Brain microvascular endothelial cell (primary cell): Measurements from ENCODE around the gene MOB3A.
"Not testable (repeated sequence)": the region's sequence is repeated elsewhere in the genome, so short reads cannot be mapped to it uniquely, and the experiment has no call there.

ENCODE experiments used
- DNase-seq: peaks from one replicate; pipeline ENCODE4 v3.0.0-alpha.2; 2020
- H3K27ac ChIP-seq: fragments of 250-450 bp; sonication (Bioruptor Pico); 2 replicates; pipeline ENCODE4 v1.5.1; 2020; ENCODE audit warnings: mild to moderate bottlenecking, moderate library complexity
- H3K27me3 ChIP-seq: fragments of 250-450 bp; sonication (Bioruptor Pico); replicated peaks from 2 replicates; pipeline ENCODE4 v1.5.1; 2020; ENCODE audit warnings: mild to moderate bottlenecking
- H3K36me3 ChIP-seq: fragments of 250-450 bp; sonication (Bioruptor Pico); replicated peaks from 2 replicates; pipeline ENCODE4 v1.5.1; 2020; ENCODE audit warnings: mild to moderate bottlenecking
- H3K4me3 ChIP-seq: 2 replicates; pipeline ENCODE4 v1.5.1; 2011; ENCODE audit warnings: low read depth, mild to moderate bottlenecking, control low read depth, low read length, moderate library complexity
- CTCF ChIP-seq: IDR thresholded peaks from 2 replicates; pipeline ENCODE4 v1.5.1; 2011; ENCODE audit warnings: low read depth, mild to moderate bottlenecking, moderate library complexity, low read length, control low read depth, inconsistent platforms; ENCODE audit errors: missing control alignments
- in situ Hi-C: cut with HindIII; loops from 2 replicates; pipeline ENCODE4 v1.10.0; 2017; ENCODE audit warnings: low sequenced_read_pairs, low pct_ligation_motif_present

The MOB3A gene

DNA sequence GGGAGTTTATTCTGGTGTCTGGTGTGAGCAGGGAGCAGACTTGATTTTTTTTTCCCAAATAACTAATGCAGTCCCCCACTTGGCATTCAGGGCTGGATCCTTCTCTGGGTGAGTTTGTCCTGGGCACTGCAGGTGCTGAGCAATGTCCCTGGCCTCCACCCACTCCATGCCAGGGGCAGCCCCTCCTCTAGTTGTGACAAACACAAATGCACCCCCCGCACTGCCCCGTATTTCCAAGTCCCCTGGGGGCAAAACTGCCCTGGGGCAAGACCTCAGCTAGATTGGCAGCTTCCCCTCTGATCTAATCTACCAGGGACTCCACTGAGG lies 6.4 kb downstream of the MOB3A start:
- DNase-seq: no peak
- in situ Hi-C loops: no loop called here
- no peak for TF ChIP-seq CTCF
- no peaks in the 10 kb centered on the region for H3K27me3 ChIP-seq
- peak overlapping the region; percentile 46 for H3K27ac ChIP-seq
- H3K4me3 ChIP-seq: no peak overlapping the region
- peaks cover 2% of the 10 kb centered on the region for H3K36me3 ChIP-seq

DNA sequence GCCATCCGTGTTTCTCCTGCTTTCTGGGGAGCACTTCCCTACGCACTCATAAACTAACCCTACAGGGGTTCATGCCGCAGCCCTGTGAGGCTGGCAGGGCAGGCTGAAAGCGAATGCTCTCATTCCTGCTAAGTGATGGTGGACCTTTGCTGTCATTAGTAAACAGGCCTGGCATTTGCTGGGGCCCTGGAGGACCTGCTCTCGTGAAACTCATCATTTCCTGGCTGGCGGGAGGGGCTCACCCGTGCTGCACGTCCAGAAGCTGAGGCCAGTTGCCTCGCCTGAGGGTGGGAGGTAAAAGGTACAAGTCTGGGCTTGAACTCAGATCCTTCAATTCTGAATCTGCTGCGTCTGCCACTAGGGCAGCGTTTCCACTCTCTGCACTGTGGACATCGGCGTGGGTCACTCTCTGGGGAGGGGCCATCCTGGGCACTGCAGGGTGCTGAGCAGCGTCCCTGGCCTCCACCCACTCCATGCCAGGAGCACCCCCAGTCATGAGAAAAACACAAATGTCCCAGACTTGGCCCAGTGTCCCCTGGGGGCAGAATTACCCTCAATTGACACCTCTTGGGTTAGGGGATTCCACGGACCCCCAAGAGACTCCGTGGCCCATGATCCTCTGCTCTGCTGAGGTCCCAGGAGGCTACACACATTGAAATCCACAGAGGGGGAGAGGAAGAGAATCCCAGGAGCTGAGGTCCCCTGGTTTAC lies 7.0 kb downstream of the MOB3A start:
- TF ChIP-seq CTCF: no peak
- Histone ChIP-seq H3K36me3 (peaks cover 2% of the 10 kb centered on the region), H3K27ac (peak overlapping the region; percentile 46), H3K4me3 (no peak overlapping the region), H3K27me3 (no peaks in the 10 kb centered on the region)
- peak; percentile 49 for DNase-seq
- in situ Hi-C loops: no loop called here

- no peak for TF ChIP-seq CTCF
- Histone ChIP-seq H3K36me3 (peaks cover 5% of the 10 kb centered on the region), H3K27me3 (no peaks in the 10 kb centered on the region), H3K27ac (no peak overlapping the region), H3K4me3 (no peak overlapping the region)
- DNase-seq: no peak
- in situ Hi-C loops: no loop called here
These were observed 8.5 kb downstream of the MOB3A start for GRCh38 chr19:2087621-2088100.

DNA sequence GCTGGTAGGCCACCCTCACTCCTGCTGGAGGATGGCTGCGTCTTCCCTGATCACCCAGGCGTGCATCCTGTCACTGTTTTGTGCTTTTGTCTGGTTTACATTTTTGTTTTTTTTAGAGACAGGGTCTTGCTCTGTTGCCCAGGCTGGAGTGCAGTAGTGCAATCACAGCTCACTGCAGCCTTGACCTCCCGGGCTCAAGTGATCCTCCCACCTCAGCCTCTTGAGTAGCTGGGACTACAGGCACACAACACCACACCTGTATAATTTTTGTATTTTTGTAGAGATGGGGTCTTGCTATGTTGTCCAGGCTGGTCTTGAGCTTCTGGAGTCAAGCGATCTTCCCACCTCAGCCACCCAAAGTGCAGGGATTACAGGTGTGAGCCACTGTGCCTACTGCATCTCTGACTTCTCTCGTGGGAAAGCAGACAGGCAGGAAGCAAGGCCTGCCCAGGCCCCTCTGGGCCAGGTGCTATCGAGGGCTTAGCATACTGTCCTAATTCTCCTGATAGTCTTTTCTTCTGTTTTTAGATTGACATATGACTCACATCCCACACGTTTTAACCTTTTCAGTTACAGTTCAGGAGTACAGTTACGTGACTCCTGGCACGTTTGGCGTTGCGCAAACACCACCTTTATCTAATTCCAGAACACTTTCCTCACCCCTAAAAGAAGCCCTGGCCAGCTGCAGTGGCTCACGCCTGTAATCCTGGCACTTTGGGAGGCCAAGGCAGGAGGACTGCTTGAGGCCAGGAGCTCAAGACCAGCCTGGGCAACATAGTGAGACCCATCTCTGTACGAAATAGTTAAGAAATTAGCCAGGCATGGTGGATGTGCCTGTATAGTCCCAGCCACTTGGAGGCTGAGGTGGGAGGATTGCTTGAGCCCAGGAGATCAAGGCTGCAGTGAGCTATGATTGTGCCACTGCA lies 9.2 kb downstream of the MOB3A start:
- H3K27me3 ChIP-seq, H3K27ac ChIP-seq: not testable (repeated sequence)

GRCh38 chr19:2084993-2085720 lies 11.0 kb downstream of the MOB3A start:
- no peak for TF ChIP-seq CTCF
- no peaks in the 10 kb centered on the region for H3K27me3 ChIP-seq
- no peak overlapping the region for H3K4me3 ChIP-seq
- in situ Hi-C loops: no loop called here
- no peak overlapping the region for H3K27ac ChIP-seq
- no peak for DNase-seq
- peaks cover 12% of the 10 kb centered on the region for H3K36me3 ChIP-seq

More for the DNA sequence above, 9.2 kb downstream of the MOB3A start:
- in situ Hi-C loops, H3K4me3 ChIP-seq, H3K36me3 ChIP-seq, DNase-seq: not testable (repeated sequence)

DNA sequence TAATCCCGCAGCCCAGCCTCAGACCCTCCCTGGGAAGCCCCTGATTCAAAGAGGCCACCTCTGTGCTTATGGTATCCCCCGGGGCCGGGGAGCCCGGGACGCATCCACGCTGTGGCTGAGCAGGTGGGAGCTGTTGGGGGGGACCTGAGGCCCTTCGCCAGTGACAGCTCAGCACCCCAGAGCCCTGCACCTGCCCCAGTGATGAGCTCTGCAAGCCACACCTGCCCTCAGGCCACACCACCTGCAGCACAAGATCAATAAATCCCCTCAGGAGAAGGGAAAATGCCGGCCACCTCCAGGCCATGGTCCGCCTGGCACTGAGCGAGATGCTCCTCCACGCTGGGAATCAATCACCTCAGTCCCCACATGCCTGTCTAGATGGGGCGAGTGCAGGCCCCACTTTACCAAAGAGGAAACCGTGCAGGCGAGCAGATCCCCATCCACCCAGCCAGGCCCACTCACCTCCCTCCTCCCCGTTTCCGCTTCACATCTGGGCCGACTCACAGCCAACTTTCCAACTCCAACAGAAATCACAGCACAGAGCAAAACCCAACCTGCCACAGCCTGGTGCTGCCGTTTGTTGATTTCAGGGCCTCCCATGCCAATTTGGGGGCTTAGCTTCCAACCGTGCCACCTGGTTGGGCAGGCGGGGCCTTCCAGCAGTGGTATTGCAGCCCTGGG lies 12.8 kb downstream of the MOB3A start:
- no peak for TF ChIP-seq CTCF
- Histone ChIP-seq H3K36me3 (peaks cover 24% of the 10 kb centered on the region), H3K27ac (no peak overlapping the region), H3K27me3 (no peaks in the 10 kb centered on the region), H3K4me3 (no peak overlapping the region)
- in situ Hi-C loops: no loop called here
- no peak for DNase-seq
